GM12891 (cell line): Measurements from ENCODE around the gene TASP1.
"Not testable (repeated sequence)": the region's sequence is repeated elsewhere in the genome, so short reads cannot be mapped to it uniquely, and the experiment has no call there.

ENCODE experiments used
- POLR2A ChIP-seq: IDR thresholded peaks from 2 replicates; pipeline ENCODE4 v1.6.1; 2011; ENCODE audit warnings: low read depth, low read length, control low read depth
- POLR2AphosphoS5 ChIP-seq: IDR thresholded peaks from 2 replicates; pipeline ENCODE4 v1.6.1; 2011; ENCODE audit warnings: low read depth, low read length, control low read depth
- SPI1 ChIP-seq: IDR thresholded peaks from 2 replicates; pipeline ENCODE4 v1.6.1; 2011; ENCODE audit warnings: low read depth, low read length, control low read depth

DNA sequence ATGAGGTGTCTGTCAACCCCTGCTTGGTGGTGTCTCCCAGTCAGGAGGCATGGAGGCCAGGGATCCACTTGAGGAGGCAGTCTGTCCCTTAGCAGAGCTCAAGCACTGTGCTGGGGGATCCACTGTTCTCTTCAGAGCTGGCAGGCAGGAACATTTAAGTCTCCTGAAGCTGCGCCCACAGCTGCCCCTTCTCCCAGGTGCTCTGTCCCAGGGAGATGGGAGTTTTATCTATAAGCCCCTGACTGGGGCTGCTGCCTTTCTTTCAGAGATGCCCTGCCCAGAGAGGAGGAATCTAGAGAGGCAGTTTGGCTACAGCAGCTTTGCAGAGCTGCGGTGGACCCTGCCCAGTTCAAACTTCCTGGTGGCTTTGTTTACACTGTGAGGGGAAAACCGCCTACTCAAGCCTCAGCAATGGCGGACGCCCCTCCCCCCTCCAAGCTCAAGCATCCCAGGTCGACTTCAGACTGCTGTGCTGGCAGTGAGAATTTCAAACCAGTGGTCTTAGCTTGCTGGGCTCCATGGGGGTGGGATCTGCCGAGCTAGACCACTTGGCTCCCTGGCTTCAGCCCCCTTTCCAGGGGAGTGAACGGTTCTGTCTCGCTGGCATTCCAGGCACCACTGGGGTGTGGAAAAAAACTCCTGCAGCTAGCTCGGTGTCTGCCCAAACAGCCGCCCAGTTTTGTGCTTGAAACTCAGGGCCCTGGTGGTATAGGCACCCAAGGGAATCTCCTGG, 258.1 kb downstream of the TASP1 start:
- TF ChIP-seq POLR2A, SPI1, POLR2AphosphoS5: not testable (repeated sequence)
